ENCODE results near the gene MAP4K4.

The MAP4K4 gene

DNA sequence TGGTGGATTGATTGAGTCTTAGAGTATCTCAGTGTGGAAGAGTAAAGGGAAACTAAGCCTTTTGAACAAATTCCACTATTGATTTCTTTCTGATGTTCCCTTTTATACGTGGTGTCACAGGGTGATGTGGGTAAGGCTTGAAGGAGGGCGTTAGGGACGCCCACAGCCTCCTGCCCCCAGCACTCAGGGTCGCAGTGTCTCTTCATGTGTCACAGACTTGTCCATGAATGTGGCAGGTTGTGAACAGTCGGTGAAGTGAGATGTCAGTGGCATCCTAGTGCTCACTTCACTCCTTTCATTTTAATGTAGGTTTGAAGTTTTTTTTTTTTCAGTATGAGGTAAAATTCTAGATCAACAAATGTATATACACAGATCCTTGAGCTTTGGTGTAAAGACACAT, 171.0 kb downstream of the MAP4K4 start:
- DNase-seq (ENCODE audit: low read depth): no peak

GRCh38 chr2:101869527-101869926, 172.0 kb downstream of the MAP4K4 start:
- DNase-seq (ENCODE audit: low read depth): no peak

DNA sequence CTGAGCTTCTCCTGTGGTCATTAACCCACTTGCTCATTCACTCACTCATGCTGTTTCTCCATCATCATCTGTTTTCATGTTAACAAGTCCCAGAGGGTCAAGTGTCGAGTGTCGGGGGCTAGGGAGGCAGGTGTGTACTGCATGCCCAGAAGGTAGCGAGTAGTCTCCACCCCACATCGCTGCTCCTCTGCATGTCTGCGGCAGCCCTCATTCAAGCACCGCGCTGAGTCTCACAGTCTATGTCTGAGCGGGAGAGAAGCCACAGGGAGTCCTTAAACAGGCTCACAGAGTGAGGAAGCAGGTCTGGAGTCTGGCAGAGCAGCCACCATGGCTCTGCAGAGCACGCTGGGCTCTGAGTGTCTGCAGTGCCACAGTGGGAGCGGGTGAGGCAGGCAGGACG, 172.9 kb downstream of the MAP4K4 start:
- DNase-seq (ENCODE audit: low read depth): no peak

DNA sequence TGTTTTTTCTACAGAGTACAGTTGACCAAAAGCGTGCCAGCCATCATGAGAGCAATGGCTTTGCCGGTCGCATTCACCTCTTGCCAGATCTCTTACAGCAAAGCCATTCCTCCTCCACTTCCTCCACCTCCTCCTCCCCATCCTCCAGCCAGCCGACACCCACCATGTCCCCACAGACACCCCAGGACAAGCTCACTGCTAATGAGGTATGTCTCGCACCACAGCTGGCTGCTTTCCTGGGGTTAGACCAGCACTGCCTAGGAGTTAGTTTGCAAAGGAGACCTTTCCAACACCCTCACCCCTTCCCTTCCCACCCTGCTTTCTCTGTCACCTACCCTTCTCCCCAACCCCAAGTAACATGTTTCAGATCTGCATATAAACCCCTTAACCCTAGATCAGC, 174.0 kb downstream of the MAP4K4 start:
- no peak for DNase-seq (ENCODE audit: low read depth)

- no peak for DNase-seq (ENCODE audit: low read depth)
Measured at GRCh38 chr2:101872480-101872879, 175.0 kb downstream of the MAP4K4 start.

- DNase-seq (ENCODE audit: low read depth): no peak
Measured at GRCh38 chr2:101873543-101873942, 176.0 kb downstream of the MAP4K4 start.

- no peak for DNase-seq (ENCODE audit: low read depth)
Measured at GRCh38 chr2:101874069-101874468, 176.6 kb downstream of the MAP4K4 start.

DNA sequence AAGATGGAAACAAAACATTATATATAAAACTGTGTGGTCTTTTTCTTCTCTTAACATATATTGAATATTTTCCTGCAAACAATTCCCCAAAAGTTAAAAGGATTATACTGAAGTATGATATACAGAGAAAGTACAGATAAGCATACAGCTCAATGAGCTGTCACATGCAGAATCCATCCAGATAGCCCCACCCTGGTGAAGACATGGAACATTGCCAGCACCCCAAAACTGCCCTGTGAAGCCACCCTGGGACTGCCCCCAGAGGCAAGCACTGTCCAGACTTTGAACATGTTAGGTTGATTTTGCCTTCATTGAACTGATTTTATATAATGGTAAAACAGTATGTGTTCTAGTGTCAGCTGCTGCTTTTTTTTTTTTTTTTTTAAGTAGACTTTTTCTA, 182.0 kb downstream of the MAP4K4 start:
- no peak for DNase-seq (ENCODE audit: low read depth)

GRCh38 chr2:101881131-101881530, 183.6 kb downstream of the MAP4K4 start:
- no peak for DNase-seq (ENCODE audit: low read depth)

- peak; percentile 85 for DNase-seq (ENCODE audit: low read depth)
Measured at GRCh38 chr2:101882769-101883307, 185.3 kb downstream of the MAP4K4 start.

- peak; percentile 87 for DNase-seq (ENCODE audit: low read depth)
Measured at GRCh38 chr2:101883860-101884259, 186.4 kb downstream of the MAP4K4 start.

DNA sequence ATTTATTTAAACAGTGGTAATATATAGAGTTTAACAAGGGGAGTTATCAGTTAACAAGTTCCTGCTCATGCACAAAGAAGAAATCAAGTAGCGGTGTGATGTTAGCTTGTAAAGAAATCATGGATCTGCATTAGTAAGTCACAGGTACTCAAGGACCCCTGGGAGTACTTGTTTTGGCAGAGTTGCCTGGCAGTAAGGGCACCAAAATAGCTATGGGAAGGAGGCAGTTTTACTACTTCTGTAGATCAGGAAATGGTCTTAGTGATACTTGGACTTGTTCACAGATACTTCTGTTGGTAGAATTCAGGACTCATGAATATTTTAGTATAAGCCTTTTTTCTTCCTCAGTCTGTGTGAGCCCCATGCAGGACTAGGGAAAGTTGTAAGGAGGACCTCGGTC, 186.9 kb downstream of the MAP4K4 start:
- no peak for DNase-seq (ENCODE audit: low read depth)

- peak; percentile 24 for DNase-seq (ENCODE audit: low read depth)
Measured at GRCh38 chr2:101887328-101887727, 189.8 kb downstream of the MAP4K4 start.

DNA sequence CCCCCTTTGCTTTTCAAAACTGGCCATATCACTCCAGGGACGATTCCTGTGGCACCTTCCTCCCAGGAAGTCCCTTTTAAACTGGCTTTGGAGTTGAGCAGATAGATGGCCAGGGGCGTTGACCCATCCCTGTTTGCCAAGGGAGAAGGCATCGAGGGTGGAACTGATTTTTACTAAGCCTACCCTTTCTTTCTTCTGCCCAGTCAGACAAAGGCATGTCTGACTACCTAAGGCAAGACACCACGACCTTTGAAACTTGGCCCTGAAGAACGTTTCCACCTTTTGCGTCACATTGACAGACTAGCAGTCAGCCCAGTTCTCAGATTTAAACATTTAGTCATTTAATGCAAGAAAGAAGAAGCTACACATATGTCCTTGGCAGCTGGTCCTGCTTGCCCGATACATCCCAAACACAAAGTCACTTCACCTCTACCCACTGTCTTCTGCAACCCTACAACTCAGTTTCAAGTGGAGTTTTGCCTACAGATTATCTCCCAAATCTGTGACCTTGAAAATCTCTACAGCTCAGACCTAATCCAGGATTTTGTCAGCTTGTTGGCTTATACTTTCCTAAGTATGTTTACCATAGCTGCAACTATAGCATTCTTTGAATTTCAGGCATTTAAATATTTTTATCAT, 192.1 kb downstream of the MAP4K4 start:
- DNase-seq (ENCODE audit: low read depth): no peak

DNA sequence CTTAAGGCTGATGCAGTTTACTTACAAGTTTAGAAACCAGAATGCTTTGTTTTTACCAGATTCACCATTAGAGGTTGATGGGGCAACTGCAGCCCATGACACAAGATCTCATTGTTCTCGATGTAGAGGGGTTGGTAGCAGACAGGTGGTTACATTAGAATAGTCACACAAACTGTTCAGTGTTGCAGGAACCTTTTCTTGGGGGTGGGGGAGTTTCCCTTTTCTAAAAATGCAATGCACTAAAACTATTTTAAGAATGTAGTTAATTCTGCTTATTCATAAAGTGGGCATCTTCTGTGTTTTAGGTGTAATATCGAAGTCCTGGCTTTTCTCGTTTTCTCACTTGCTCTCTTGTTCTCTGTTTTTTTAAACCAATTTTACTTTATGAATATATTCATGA, 194.9 kb downstream of the MAP4K4 start:
- DNase-seq (ENCODE audit: low read depth): no peak

GRCh38 chr2:101893681-101894381, 196.3 kb downstream of the MAP4K4 start:
- no peak for DNase-seq (ENCODE audit: low read depth)

- no peak for DNase-seq (ENCODE audit: low read depth)
Measured at GRCh38 chr2:101895039-101895438, 197.5 kb downstream of the MAP4K4 start.

- DNase-seq (ENCODE audit: low read depth): no peak
Measured at GRCh38 chr2:101895819-101896322, 198.4 kb downstream of the MAP4K4 start.

DNA sequence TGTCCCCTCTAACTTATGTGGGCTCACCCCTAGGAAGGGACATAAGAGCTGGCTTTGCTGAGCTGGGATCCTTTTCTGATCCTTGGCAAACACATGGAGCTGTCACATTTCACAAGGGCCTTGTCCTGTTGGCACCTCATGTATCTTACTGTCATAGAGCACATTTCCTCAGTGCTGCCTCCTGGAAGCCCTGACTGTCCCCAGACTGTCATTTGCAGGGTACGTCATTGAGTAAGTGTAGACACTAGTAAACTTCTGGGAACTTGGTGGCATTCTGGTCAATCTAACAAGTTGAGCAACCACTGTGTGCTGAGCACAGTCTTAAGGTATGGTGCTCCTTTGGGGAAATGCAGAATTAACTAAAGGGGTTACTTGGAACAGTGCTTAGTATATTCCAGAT, 199.8 kb downstream of the MAP4K4 start:
- no peak for DNase-seq (ENCODE audit: low read depth)

DNA sequence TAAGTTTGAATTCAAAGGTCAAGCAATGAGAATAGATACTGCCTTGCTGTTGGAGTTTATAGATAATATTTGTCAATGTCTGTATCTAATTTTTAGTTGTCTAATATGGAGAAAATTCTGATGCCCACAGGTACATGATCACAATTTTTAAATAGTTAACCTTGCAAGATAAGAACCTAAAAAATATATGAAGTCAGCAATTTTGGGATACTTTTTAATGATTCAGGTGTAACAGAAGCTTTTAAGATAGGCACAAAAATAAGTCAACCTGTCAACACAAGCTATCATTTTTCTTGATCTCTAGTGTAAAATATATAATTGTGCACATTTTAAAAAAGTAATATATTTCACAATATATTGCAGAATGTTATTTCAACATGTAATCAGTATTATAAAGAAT, 201.8 kb downstream of the MAP4K4 start:
- no peak for DNase-seq (ENCODE audit: low read depth)

- no peak for DNase-seq (ENCODE audit: low read depth)
Measured at GRCh38 chr2:101899871-101900270, 202.4 kb downstream of the MAP4K4 start.

GRCh38 chr2:101900375-101900774, 202.9 kb downstream of the MAP4K4 start:
- no peak for DNase-seq (ENCODE audit: low read depth)

GRCh38 chr2:101901241-101901640, 203.7 kb downstream of the MAP4K4 start:
- DNase-seq (ENCODE audit: low read depth): no peak

- no peak for DNase-seq (ENCODE audit: low read depth)
Measured at GRCh38 chr2:101902169-101902568, 204.7 kb downstream of the MAP4K4 start.

All from amniotic epithelial cell (primary cell).